ENCODE results near the gene FMNL2.

FMNL2 gene

DNA sequence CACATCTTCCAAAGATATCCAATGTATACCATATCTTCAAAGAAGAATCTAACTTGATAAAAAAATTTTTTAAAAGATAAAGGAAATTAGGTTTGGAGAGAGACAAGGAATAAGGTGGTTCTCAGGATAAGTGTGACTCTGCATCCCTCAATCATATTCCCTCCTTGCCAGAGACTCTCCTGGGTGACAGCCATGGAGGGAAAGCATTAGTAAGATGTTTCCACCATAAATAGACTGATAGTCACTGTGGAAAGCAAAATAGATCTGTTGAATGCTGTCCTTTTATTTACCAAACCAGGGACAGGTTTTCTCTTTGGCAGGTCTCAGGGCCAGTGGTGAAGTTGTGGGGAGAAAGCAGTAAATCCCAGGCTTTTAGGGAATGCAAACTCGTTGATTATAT is 274.7 kb downstream of the FMNL2 start:
- Histone ChIP-seq H3K27ac (ENCODE audit: extremely low read depth, low read depth, low read length) (no peak overlapping the region), H3K9me3 (ENCODE audit: control insufficient read depth, insufficient read depth, low read depth, low read length) (no peaks in the 10 kb centered on the region), H3K4me3 (ENCODE audit: low read depth, low read length) (no peak overlapping the region), H3K36me3 (ENCODE audit: control insufficient read depth in 2 of 2, insufficient read depth in 1 of 2, low read length in 2 of 2) (peaks cover 0 to 7% of the 10 kb centered on the region in 2 experiments; a peak in 1 of 3 replicates), H3K4me1 (ENCODE audit: control insufficient read depth, insufficient read depth, low read length) (no peaks in the 10 kb centered on the region)
- ChIA-PET POLR2A (no interaction called here), CTCF (interaction anchor here (0.6 to 0.7 kb wide), 2 partner anchors 203 to 612 kb away, joined by 3 read pairs; no protein-coding TSS in a partner anchor)
- no peak for TF ChIP-seq ZNF514 (tag by site-specific recombination; IDR thresholded peaks at IDR 0.05)
- no peak for TF ChIP-seq ZFP69B (tag by site-specific recombination; IDR thresholded peaks at IDR 0.05)
- TF ChIP-seq ZNF623 (tag by site-specific recombination; IDR thresholded peaks at IDR 0.05), result no peak
- TF ChIP-seq ZNF501 (tag by site-specific recombination; IDR thresholded peaks at IDR 0.05), result no peak
- TF ChIP-seq ZNF132 (tag by site-specific recombination; IDR thresholded peaks at IDR 0.05; ENCODE audit: borderline replicate concordance), result no peak
- TF ChIP-seq, protein P1, sequence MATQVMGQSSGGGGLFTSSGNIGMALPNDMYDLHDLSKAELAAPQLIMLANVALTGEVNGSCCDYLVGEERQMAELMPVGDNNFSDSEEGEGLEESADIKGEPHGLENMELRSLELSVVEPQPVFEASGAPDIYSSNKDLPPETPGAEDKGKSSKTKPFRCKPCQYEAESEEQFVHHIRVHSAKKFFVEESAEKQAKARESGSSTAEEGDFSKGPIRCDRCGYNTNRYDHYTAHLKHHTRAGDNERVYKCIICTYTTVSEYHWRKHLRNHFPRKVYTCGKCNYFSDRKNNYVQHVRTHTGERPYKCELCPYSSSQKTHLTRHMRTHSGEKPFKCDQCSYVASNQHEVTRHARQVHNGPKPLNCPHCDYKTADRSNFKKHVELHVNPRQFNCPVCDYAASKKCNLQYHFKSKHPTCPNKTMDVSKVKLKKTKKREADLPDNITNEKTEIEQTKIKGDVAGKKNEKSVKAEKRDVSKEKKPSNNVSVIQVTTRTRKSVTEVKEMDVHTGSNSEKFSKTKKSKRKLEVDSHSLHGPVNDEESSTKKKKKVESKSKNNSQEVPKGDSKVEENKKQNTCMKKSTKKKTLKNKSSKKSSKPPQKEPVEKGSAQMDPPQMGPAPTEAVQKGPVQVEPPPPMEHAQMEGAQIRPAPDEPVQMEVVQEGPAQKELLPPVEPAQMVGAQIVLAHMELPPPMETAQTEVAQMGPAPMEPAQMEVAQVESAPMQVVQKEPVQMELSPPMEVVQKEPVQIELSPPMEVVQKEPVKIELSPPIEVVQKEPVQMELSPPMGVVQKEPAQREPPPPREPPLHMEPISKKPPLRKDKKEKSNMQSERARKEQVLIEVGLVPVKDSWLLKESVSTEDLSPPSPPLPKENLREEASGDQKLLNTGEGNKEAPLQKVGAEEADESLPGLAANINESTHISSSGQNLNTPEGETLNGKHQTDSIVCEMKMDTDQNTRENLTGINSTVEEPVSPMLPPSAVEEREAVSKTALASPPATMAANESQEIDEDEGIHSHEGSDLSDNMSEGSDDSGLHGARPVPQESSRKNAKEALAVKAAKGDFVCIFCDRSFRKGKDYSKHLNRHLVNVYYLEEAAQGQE (tag by site-specific recombination; IDR thresholded peaks at IDR 0.05), result no peak
- no peak for TF ChIP-seq ZBTB1 (tag by site-specific recombination; IDR thresholded peaks at IDR 0.05)
- TF ChIP-seq ZNF654 (tag by site-specific recombination; IDR thresholded peaks at IDR 0.05; ENCODE audit: low read depth), result no peak
- no peak for TF ChIP-seq ZNF76 (tag by site-specific recombination; IDR thresholded peaks at IDR 0.05; ENCODE audit: borderline replicate concordance, low read depth)
- TF ChIP-seq, protein P2, sequence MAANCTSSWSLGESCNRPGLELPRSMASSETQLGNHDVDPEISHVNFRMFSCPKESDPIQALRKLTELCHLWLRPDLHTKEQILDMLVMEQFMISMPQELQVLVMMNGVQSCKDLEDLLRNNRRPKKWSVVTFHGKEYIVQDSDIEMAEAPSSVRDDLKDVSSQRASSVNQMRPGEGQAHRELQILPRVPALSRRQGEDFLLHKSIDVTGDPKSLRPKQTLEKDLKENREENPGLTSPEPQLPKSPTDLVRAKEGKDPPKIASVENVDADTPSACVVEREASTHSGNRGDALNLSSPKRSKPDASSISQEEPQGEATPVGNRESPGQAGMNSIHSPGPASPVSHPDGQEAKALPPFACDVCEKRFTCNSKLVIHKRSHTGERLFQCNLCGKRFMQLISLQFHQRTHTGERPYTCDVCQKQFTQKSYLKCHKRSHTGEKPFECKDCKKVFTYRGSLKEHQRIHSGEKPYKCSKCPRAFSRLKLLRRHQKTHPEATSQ (tag by site-specific recombination; IDR thresholded peaks at IDR 0.05), result no peak
- TF ChIP-seq ZNF292 (tag by site-specific recombination; IDR thresholded peaks at IDR 0.05; ENCODE audit: borderline replicate concordance, low read depth), result no peak
- TF ChIP-seq, protein P3, sequence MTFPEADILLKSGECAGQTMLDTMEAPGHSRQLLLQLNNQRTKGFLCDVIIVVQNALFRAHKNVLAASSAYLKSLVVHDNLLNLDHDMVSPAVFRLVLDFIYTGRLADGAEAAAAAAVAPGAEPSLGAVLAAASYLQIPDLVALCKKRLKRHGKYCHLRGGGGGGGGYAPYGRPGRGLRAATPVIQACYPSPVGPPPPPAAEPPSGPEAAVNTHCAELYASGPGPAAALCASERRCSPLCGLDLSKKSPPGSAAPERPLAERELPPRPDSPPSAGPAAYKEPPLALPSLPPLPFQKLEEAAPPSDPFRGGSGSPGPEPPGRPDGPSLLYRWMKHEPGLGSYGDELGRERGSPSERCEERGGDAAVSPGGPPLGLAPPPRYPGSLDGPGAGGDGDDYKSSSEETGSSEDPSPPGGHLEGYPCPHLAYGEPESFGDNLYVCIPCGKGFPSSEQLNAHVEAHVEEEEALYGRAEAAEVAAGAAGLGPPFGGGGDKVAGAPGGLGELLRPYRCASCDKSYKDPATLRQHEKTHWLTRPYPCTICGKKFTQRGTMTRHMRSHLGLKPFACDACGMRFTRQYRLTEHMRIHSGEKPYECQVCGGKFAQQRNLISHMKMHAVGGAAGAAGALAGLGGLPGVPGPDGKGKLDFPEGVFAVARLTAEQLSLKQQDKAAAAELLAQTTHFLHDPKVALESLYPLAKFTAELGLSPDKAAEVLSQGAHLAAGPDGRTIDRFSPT (tag by site-specific recombination; IDR thresholded peaks at IDR 0.05), result no peak
- TF ChIP-seq, protein P4, sequence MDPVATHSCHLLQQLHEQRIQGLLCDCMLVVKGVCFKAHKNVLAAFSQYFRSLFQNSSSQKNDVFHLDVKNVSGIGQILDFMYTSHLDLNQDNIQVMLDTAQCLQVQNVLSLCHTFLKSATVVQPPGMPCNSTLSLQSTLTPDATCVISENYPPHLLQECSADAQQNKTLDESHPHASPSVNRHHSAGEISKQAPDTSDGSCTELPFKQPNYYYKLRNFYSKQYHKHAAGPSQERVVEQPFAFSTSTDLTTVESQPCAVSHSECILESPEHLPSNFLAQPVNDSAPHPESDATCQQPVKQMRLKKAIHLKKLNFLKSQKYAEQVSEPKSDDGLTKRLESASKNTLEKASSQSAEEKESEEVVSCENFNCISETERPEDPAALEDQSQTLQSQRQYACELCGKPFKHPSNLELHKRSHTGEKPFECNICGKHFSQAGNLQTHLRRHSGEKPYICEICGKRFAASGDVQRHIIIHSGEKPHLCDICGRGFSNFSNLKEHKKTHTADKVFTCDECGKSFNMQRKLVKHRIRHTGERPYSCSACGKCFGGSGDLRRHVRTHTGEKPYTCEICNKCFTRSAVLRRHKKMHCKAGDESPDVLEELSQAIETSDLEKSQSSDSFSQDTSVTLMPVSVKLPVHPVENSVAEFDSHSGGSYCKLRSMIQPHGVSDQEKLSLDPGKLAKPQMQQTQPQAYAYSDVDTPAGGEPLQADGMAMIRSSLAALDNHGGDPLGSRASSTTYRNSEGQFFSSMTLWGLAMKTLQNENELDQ (tag by site-specific recombination; IDR thresholded peaks at IDR 0.05; ENCODE audit: low read depth), result no peak
- TF ChIP-seq ZFP41 (tag by site-specific recombination; IDR thresholded peaks at IDR 0.05; ENCODE audit: borderline replicate concordance), result no peak

DNA sequence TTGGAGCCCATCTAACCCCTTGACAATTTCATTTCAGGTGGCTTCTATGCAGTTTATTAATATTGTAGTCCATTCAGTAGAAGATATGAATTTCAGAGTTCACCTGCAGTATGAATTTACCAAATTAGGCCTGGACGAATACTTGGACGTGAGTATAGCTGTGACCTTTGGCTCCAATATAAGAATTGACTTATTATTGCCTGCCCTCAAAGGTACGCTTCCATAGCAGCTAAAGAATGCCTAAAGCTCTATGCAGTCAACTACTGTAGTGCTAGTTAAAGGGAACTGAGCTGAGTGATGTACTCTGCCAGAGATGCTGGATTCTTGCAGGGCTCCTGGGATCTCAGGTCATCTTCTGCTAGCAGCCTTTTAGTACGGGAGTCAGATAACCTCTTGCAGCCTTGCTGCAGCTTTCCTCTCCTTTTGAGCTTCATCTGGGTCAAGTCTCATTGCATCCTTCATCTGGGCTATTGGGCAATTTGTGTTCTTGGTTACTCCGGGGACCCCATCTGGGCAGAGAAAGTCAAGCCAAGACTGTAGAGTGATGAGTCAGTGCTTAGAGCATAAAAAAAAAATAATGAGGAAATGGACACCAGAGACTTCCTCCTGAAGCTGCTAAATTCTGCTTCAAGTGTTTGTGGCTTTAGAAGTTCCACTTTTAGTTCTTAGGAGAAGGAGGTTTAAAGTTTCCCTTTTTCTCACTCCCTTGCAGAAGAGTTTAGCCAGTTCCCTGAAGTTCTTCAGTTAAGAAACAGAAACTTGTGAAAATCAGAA is 276.7 kb downstream of the FMNL2 start:
- no peaks in the 10 kb centered on the region for H3K4me1 ChIP-seq (ENCODE audit: control insufficient read depth, insufficient read depth, low read length)
- CTCF ChIA-PET, result no interaction called here
- TF ChIP-seq, protein P5, sequence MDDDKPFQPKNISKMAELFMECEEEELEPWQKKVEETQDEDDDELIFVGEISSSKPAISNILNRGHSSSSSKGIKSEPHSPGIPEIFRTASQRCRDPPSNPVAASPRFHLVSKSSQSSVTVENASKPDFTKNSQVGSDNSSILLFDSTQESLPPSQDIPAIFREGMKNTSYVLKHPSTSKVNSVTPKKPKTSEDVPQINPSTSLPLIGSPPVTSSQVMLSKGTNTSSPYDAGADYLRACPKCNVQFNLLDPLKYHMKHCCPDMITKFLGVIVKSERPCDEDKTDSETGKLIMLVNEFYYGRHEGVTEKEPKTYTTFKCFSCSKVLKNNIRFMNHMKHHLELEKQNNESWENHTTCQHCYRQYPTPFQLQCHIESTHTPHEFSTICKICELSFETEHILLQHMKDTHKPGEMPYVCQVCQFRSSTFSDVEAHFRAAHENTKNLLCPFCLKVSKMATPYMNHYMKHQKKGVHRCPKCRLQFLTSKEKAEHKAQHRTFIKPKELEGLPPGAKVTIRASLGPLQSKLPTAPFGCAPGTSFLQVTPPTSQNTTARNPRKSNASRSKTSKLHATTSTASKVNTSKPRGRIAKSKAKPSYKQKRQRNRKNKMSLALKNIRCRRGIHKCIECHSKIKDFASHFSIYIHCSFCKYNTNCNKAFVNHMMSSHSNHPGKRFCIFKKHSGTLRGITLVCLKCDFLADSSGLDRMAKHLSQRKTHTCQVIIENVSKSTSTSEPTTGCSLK (tag by site-specific recombination; IDR thresholded peaks at IDR 0.05), result no peak
- TF ChIP-seq GLIS2 (tag by site-specific recombination; IDR thresholded peaks at IDR 0.05) (no peak), KLF7 (tag by site-specific recombination; IDR thresholded peaks at IDR 0.05; ENCODE audit: borderline replicate concordance) (no peak), ZNF37A (tag by site-specific recombination; IDR thresholded peaks at IDR 0.05) (no peak), GLI2 (tag by site-specific recombination; IDR thresholded peaks at IDR 0.05; ENCODE audit: borderline replicate concordance, low read depth) (no peak), HOXC10 (CRISPR knock-in tag; IDR thresholded peaks at IDR 0.05) (no peak), ZBTB21 (tag by site-specific recombination; IDR thresholded peaks at IDR 0.05) (no peak), ZNF670 (tag by site-specific recombination; IDR thresholded peaks at IDR 0.05; ENCODE audit: low read depth) (no peak), ZNF391 (tag by site-specific recombination; IDR thresholded peaks at IDR 0.05; ENCODE audit: borderline replicate concordance, low read depth) (no peak)

More for the DNA sequence above, 276.7 kb downstream of the FMNL2 start:
- H3K4me3 ChIP-seq (ENCODE audit: low read depth, low read length), result no peak overlapping the region
- H3K27ac ChIP-seq (ENCODE audit: extremely low read depth, low read depth, low read length), result no peak overlapping the region
- H3K9me3 ChIP-seq (ENCODE audit: control insufficient read depth, insufficient read depth, low read depth, low read length), result no peaks in the 10 kb centered on the region
- H3K36me3 ChIP-seq (ENCODE audit: control insufficient read depth in 2 of 2, insufficient read depth in 1 of 2, low read length in 2 of 2), result peaks cover 0 to 19% of the 10 kb centered on the region in 2 experiments; a peak in 1 of 3 replicates
- POLR2A ChIA-PET, result no interaction called here

All from HEK293 (cell line).